Inferior parietal cortex (tissue), 1 donor: ENCODE data around the gene HSDL1.

Experiments
- DNase-seq: peaks from one replicate; pipeline ENCODE4 v3.0.0-alpha.2; 2016; ENCODE audit errors: extremely low spot score

HSDL1 gene

GRCh38 chr16:84176192-84177053 lies 31.4 kb upstream of the HSDL1 start:
- no peak for DNase-seq

GRCh38 chr16:84175350-84176081 lies 30.5 kb upstream of the HSDL1 start:
- peak; percentile 29 for DNase-seq

DNA sequence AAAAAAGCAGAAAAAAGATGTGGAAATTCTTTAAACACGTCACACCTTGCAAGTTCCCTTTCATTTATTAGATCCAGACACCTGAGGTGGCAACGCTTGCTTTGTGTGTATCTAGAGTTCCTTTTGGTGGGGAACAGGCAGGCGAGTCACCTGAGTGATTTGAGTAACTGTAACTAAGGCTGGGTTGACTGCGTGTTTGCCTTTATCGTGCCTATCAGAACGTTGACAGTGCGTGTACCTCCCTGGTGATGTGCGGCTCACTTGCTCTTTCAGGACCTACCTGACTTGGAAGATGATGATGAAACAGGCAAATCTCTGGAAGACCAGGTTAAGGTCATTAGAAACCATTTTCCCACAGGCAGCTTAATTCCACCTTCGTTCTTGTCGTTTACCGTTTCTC lies 29.4 kb upstream of the HSDL1 start:
- DNase-seq = no peak

GRCh38 chr16:84169765-84170310 lies 24.9 kb upstream of the HSDL1 start:
- no peak for DNase-seq

- DNase-seq = no peak
Observed at GRCh38 chr16:84166796-84167695, 22.1 kb upstream of the HSDL1 start.

DNA sequence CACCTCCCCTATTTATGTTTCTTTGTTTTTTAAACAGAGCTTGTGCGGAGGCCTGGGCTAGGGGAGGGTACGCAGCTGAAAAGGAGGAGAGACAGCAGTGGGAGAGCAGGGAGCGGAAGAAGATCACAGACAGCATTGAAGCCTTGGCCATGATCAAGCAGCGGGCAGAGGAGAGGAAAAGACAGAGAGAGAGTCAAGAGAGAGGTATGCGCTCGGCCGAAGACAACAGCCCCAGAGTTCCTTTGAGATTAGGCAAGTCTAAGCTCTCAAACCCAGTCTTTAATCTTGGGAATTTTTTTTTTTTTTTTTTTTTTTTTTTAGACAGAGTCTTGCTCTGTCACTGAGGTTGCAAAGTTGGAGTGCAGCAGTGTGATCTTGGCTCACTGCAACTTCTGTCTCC lies 20.8 kb upstream of the HSDL1 start:
- no peak for DNase-seq

DNA sequence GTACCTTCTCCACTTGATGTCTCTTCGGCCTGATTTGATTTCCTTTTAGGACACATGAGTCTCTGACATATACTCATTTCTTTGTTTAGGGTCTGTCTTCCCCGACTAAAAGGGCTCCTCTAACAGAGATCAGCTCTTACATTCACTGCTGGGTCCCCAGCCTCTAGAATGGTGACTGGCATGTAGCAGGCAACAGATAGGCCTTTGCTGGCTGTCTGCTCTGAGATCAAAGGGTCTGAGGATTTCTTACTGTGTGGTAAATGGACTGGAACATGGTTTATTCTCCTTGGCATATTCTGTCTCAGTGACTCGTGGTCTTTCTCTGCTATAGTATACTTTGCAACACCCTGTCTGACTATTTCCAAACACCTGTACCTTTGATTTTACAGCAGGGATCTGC lies 16.8 kb upstream of the HSDL1 start:
- no peak for DNase-seq

GRCh38 chr16:84161037-84161436 lies 16.1 kb upstream of the HSDL1 start:
- no peak for DNase-seq

DNA sequence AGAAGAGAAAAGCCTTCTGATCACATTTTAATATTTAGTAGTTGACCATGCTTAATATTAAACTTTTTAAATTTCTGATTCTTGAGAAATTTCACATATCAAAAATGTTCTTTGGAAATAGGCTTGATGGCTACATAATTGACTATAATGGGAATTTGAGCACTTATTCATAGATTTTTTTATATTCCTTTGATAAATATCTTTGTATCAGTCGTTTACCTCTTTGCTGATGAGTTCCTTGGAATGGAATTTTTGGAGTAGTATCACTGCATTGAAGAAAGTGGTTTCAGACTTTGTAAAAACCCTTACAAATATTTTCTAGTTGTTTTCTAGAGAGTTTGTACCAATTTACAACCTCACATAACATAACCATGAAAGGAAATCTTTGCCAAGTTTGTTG lies 14.8 kb upstream of the HSDL1 start:
- no peak for DNase-seq

DNA sequence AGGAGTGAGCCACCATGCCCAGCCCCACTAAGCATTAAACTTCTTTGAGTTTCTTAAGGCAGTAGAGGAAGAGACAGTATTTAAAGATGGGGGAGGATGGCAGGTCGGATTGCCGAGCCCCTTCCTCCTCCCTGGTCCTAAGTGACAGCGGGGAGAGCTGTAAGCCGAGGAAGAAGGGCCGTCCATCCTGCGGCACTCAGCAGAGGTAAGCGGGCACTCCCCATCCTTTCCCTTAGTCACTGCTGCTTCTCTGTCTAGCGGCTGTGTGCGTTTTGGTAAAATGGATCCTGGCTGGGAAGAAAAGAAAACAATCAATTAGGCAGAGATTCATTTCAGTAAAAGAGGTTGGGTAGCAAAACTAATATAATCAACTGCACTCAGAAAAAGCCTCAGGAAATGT lies 14.0 kb upstream of the HSDL1 start:
- DNase-seq = no peak

DNA sequence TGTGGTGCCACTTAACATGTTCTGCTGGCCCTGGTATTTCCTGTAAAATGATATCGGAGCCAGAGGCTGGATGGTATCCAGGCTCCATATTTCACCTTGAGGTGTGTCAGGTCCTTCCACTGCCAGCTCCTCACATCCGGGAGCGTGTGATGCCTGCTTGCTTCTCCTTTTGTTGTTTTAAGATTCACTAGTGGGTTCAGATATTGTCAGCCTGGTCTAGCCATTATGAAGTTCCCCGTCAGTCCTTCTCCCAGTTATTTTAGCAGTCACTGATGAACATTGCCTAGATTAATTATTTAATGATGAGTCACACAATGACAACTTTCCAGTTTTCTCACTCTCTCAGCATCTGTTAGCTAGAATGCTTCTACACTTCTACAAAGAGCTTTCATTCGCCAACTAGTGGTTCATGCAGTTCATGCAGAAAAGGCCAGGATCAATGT lies 11.4 kb upstream of the HSDL1 start:
- no peak for DNase-seq

DNA sequence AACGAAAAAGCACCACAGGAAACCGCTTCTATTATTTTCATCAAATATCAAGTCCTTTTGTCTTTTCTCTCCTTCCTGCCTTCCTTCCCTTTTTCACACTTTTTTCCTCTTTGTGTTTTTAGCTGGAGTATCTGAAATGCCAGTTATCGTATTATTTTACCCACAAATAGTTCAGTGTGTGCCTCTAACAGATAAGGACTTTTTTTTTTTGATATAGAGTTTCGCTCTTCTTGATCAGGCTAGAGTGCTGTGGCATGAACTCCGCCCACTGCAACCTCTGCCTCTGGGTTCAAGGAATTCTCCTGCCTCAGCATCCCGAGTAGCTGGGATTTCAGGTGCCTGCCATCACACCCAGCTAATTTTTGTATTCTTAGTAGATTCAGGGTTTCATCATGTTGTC lies 10.8 kb upstream of the HSDL1 start:
- no peak for DNase-seq

- no peak for DNase-seq
Observed at GRCh38 chr16:84155226-84155625, 10.2 kb upstream of the HSDL1 start.

DNA sequence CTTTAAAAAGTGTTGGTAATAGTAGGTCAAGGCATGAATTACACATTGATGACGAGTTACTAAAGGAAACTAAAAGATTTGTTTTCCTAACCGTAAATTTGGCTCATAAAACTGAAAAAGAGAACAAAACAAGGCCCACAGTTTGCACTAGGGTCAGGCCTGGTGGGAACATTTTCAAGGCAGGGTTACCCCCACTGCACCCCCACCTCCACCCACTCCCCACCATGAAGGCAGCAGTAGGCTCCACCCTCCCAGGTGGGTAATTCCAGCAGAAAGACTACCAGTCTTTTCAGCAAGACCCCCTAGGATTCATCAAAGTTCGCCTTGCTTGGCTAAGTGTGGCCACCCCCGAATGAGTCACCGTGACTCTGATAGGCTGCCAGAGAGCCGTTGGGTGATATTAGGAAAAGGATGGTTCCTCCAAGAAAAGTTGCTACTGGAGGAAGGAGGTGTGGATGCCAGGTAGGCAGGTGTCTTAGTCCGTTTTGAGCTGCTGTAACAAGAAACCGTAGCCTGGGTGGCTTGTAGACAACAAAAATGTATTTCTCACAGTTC lies 8.8 kb upstream of the HSDL1 start:
- DNase-seq = no peak

GRCh38 chr16:84150926-84151325 lies 5.9 kb upstream of the HSDL1 start:
- no peak for DNase-seq

- DNase-seq = peak; percentile 16
Observed at GRCh38 chr16:84144209-84144858, 643 bp downstream of the HSDL1 start.

DNA sequence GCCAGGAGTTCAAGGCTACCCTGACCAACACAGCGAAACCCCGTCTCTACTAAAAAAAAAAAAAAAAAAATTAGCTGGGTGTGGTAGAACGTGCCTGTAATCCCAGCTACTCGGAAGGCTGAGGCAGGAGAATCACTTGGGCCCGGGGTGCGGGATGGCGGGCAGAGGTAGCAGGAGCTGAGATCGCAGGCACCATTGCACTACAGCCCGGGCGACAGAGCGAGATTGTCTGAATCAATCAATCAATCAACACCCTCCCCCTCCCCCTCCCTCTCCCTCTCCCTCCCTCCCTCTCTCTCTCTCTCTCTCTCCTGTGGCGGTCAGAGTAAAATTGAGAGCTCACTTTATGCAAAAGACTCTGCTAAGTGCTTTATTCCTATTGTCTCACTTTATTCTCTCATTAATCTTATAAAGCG lies 1.2 kb downstream of the HSDL1 start:
- DNase-seq = no peak

DNA sequence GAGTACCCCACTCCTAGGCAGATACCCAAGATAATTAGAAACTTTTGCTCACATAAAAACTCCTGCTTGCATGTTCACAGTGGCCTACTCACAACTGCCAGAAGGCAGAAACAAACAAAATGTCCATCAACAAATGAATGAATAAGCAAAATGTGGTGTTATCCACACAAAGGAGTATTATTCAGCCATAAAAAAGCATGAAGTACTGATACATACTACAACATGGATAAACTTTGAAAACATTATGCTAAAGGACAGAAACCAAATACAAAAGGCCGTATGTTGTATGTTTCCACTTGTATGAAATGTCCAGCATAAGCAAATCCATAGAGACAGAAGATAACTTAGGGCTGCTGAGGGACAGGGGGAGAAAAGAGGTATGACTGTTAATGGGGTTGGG lies 1.9 kb downstream of the HSDL1 start:
- DNase-seq = no peak

DNA sequence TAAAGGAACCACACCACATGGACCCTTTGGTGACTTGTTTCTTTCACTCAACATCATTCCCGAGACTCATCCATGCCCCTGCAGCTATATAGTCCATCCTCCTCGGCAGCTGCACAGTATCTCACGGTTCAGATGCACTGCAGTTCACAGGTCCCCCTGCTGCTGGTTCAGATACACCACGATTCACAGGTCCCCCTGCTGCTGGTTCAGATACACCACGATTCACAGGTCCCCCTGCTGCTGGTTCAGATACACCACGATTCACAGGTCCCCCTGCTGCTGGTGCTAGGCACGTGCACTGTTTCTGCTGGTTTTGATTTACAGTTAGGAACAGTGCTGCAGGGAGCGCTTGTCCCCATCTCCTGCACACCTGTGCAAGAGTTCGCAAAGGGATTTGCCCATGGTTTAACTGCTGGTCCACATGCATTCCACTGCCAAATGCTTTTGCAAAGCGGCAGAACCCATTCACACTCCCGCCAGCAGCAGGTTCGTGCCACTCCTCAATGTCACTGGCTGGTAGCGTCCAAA lies 3.8 kb downstream of the HSDL1 start:
- no peak for DNase-seq

DNA sequence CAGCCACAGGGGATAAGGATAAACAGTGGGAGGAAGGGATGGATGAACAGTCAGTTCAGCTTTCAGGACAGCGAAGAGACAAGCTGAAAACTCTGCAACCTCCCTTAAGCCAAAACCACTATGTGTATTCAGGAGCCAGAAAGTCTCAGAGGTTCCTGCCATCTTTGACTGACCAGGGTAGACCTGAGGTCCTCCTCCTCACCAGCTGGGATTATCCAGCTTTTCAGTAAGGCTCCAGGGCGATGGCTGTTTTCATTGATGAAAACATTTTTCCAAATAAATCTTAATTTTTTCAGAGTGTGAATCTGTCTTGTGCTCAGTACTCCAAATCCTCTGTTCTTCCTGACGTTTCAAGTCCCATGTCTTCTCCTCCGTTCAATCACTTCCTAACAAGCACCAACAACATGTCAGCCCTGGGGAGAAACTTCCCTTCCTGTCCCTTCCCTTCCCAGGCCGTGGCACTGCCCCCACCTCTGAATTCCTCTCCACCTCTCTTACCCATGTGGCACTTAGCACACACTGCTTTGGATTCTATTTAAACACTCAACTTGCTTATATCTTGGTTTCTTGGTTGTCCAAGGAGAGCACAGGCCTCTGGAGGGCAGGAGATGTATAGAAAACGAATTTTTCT lies 5.2 kb downstream of the HSDL1 start:
- no peak for DNase-seq
